RPMI8226 (cell line): Measurements from ENCODE around the gene ZNF853.

Experiments used
- DNase-seq: peaks from one replicate; pipeline ENCODE4 v3.0.0-alpha.2; 2015

Gene ZNF853

DNA sequence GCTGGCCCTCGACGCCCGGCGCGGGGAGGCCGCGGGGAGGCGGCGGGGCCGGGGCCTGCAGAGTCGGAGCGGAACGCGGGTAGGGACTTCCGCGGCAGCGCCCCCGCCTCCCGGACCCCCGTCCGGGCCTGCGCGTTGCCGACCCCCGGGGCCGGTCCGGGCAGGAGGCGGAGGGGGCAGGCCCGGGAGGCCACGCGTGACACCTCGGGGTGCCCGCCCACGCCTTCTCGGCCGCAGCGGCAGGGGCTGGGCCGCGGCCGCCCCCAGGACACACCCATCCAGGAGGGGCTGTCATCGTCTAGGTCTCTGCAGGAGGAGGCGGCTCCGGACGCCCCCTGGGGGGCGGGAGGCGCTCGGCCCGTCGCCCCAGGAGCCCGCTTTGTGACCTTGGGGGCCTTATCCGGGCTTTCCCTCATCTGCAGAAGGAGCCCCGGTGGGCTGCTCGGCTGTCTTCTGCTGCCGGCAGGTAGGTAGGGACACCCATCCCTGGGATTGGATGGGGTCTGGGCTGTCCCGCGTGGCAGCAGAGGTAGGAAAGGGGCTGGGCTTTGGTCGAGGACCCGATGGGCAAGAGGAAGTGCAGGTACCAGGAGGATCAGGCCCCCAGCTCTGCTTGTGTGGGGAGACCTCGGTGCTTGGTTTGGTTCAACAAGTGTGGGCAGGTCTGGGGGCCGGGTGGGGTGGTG, 22.3 kb downstream of the ZNF853 start:
- DNase-seq, result peak; percentile 77

DNA sequence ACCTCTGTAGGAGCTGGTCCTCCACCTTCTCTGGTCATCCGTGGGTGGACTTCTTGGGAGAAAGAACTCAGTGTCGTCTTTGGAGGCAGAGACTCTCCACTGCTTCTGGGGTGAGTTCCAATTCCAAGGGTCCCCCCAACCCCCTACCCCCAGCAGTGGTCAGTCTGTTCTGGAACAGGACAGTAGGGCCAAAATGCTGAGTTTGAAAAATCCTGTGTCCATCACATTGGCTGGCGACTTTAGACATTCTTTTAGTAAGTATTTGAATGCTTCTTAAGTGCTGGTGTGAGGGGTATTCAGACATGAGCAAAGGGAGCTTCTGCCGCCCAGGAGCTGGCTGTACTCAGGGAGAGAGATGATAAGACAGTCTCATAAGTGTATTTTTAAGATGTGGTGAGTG, 23.6 kb downstream of the ZNF853 start:
- DNase-seq, result no peak

- DNase-seq, result no peak
Observed at GRCh38 chr7:6639627-6640026, 24.2 kb downstream of the ZNF853 start.

GRCh38 chr7:6640246-6640721, 24.9 kb downstream of the ZNF853 start:
- no peak for DNase-seq

DNA sequence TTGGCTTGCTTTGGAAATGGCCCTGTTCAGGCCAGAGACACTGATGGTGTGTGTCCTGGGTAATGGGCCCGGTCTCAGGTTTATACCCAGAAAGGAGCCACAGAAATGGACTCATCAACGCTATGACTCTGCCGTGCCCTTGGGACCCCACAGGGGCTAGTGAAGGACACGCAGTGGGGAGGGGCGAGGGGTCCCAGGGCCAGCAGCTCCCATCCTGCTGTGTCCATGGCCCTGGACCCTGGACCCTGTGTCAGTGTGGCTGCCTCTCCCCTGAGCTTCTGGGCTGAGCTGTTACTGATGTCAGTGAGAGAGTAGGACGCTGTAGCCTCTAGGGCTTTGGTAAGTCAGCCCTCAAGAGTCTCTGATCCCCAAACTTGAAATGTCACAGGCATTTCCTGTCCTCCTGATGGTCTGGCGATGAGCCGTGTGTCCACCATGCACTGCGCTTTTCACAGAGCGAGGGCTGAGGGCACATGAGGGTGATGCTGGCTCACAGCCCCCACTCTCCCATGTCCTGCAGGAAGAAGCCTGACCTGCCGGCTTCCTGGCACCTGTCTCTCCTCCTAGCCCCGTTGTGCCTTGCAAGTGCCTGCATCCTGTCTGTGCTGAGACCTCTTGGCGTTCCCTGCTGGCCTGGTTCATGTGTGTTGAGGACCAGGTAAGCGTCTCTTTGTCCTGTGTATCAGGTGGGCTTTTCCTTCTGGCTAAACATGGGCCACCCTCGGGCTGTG, 26.1 kb downstream of the ZNF853 start:
- no peak for DNase-seq

GRCh38 chr7:6642239-6642839, 26.9 kb downstream of the ZNF853 start:
- DNase-seq, result no peak

DNA sequence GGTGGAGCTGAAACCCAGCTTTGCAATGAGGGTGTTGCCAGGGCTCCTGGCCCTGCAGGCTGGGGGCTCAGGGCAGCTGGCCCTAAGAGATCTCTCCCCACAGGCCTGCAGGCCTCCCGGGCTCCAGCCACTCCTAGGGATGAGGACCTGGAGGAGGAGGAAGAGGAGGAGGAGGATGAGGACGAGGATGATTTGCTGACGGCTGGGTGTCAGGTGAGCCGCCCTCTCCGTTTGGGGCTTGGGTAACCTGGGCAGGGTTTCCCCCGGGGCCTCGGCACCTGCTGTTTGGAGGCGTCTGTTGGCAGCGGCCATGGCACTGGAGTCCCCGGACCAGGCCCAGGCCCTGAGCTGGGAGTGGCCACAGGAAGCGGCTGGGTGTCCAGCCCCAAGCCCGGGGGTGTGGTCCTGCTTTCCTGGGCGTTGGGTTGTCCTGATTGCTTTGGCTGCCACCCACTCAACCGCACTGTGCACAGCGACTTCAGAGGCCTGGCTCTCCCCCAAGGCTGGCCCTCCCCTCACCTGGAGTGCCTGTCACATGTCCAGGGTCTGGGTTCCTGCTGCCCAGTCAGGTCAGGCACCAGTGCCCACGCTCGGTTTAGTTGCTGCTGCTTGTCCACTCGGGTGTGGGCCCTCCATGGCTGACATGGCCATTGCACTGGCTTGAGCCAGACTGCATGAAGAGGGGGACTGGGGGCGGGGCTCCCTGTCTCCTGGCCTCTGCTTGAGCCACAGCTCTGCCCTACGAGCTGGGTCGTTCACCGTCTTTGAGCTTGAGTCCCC, 27.6 kb downstream of the ZNF853 start:
- DNase-seq, result no peak

DNA sequence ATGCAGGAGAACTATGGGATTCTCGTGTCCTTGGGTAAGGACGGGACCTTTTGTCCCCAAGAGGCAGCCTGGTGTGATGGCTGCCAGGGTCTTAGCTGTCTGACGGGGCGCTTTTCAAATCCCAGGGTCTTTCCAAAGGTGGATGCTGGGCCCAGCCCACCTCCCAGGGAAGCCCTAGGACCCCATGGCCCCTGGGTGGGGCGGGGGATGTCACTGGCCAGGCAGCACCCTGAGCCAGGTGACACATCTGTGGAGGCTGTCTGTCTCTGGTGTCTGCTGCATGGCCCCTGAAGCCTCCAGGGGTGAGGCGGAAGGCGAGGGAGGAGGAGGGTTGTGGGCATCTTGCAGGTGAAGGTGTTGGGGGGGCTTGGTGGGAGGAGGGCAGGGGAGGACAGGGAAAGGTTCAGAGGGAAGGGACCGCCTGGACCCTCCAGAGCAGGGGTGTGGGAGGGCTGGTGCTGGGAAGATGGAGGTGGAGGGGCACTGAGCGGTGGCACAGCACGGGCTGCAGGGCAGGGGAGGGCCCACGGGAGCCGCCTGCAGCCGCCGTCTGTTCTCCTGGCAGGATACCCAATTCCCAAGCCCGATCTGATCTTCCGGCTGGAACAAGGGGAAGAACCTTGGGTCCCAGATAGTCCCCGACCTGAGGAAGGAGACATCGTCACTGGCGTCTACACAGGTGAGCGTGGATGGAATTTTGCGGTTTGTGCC, 28.7 kb downstream of the ZNF853 start:
- DNase-seq, result no peak

DNA sequence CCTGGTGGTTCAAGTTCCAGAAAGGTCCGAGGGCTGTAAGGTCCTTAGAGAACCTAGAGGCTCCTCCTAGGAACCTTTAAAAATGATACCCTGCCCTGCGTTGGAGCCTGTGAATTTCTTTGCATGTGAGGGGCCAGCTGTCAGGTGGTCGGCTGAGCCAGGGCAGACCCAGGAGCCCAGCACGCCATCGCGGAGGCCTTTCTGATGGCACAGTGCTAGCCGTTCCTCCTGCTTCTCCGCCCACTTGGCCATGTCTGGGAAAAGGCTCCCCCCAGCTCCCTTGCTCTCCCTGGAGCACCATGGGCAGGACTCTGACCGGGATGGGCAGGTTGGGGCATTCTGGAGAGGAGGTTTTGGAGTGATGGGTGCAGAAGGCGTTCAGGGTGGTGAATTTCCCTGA, 29.3 kb downstream of the ZNF853 start:
- no peak for DNase-seq

GRCh38 chr7:6646465-6646864, 31.1 kb downstream of the ZNF853 start:
- DNase-seq, result no peak

- no peak for DNase-seq
Observed at GRCh38 chr7:6647080-6647479, 31.7 kb downstream of the ZNF853 start.

GRCh38 chr7:6647541-6647940, 32.1 kb downstream of the ZNF853 start:
- DNase-seq, result no peak

DNA sequence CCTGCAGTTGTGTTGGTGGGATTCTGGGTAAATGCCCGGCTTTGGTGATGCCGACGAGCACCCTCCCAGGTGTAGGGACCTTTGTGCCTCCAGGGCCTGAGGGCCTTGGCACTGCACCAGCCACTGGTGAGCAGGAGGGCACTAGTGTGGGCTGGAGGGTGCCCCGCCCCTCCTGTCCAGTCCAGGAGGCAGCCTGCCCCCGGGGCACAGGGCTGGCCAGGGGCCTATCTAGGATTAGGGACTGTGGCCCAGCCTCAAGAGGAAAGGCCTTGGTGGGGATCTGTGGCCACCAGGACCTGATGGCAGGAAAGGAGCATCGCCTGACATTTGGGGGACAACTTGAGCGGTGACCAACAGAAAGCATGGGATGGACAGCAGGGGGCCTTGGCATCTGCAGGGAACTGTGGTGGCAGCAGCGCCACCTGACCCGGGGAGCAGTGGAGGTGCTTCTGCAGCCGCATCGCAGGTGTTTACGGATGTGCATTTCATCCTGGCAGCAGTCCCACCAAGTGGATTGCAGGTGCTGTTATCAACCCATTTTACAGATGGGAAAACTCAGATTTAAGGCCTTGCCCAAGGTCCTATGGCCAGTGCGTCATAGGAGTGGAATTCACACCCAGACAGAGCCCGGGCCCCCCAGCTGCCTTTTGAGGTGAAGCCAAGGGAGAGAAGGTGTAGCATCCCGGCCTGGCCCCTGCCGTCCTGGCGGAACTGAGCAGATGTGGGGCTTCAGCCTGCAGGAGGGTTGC, 32.8 kb downstream of the ZNF853 start:
- DNase-seq, result no peak

GRCh38 chr7:6648815-6649104, 33.4 kb downstream of the ZNF853 start:
- DNase-seq, result no peak

- no peak for DNase-seq
Observed at GRCh38 chr7:6649241-6649961, 34.0 kb downstream of the ZNF853 start.

GRCh38 chr7:6650086-6650485, 34.7 kb downstream of the ZNF853 start:
- DNase-seq, result no peak

DNA sequence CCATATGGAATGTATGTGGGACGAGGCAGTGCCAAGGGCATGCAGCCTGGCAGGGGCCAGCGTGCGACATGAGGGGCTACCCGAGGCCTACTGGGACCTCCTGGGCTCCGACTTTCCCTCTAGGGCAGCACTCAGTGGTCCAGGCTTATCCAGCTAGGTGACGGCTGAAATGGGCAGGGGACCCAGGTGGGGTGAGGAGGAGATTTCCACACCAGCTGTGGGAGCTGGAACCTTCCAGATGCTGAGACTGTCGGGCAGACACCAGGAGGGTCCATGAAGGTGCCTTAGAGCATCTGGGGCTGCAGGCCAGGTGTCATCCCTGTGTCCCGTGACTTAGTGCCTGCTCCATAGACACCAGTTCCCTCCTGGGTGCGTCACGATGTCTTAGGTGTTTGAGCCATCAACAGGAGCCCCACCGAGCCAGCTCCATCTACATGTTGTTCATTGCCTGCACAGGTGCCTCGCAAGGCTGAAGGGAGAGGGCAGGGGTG, 35.2 kb downstream of the ZNF853 start:
- no peak for DNase-seq

DNA sequence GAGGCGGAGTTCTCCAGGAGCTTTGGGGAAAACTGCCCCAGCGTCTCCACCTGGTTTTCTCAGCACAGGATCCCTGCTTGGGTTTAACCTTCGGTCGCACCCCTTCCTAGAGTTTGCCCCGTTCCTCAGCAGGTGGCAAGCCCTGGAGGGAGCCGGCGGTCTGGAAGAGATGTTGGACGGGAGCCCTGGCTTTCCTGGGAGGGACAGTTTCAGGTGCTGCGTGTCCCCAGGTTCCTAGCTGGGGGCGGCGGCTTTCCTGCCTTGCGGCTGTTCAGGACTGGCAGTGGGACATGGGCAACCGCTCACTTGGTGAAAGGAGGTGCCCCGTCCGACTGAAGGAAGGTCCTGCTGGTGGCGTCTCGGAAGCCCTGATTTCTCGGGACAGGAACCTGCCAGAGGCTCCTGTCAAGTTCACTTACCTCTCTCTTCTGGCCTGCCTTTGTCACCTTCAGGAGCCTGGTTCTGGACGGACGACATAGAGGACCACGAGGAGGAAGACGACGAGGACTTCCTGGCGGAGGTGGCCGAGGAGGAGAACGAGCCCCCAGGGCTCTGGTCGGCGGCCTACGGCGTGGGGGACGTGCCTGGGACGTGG, 36.5 kb downstream of the ZNF853 start:
- no peak for DNase-seq

DNA sequence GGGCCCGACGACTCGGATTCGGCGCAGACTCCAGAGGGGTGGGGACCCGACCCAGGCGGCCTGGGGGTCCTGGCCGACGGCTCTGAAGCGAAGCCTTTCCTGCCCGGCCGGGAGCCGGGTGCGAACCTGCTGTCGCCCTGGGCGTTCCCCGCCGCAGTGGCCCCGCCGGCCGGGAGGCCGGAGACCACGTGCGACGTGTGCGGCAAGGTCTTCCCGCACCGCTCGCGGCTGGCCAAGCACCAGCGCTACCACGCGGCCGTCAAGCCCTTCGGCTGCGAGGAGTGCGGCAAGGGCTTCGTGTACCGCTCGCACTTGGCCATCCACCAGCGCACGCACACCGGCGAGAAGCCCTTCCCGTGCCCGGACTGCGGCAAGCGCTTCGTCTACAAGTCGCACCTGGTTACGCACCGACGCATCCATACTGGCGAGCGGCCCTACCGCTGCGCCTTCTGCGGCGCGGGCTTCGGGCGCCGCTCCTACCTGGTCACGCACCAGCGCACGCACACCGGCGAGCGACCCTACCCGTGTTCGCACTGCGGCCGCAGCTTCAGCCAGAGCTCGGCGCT, 37.1 kb downstream of the ZNF853 start:
- no peak for DNase-seq
